K562 (cell line): ENCODE results near the gene SUV39H2. TPM values are rescaled to one million over a fixed set of nuclear protein-coding genes. Genes with fewer than 3 reads are reported as not detected.

Source experiments
- ETV5 ChIP-seq: sonication (generic); formaldehyde crosslinking; IDR thresholded peaks from 2 replicates; pipeline ENCODE4 v1.4.0; 2020; ENCODE audit warnings: low read depth, mild to moderate bottlenecking, missing genetic modification reagents
- HMG20B ChIP-seq: fragments of 250-450 bp; sonication (Bioruptor Pico); IDR thresholded peaks from 2 replicates; pipeline ENCODE4 v1.5.0; 2021; ENCODE audit warnings: mild to moderate bottlenecking
- MCM7 ChIP-seq, 2 experiments: fragments of 450-650 bp; IDR thresholded peaks; 2 replicates each; pipeline ENCODE4 v1.6.1; 2016 to 2018
- NCOR1 ChIP-seq: fragments of 450-650 bp; IDR thresholded peaks from 2 replicates; pipeline ENCODE4 v1.6.1; 2016; ENCODE audit warnings: mild to moderate bottlenecking, moderate library complexity
- RAD51 ChIP-seq: fragments of 450-650 bp; IDR thresholded peaks from 2 replicates; pipeline ENCODE4 v1.7.1; 2016; ENCODE audit warnings: low read depth, mild to moderate bottlenecking, borderline replicate concordance
- RBBP5 ChIP-seq: fragments of 200-600 bp; sonication (generic); IDR thresholded peaks from 2 replicates; pipeline ENCODE4 v1.6.1; 2012; ENCODE audit warnings: borderline replicate concordance, mild to moderate bottlenecking, low read length, control low read depth, inconsistent platforms; ENCODE audit not compliant: insufficient read depth, poor library complexity, severe bottlenecking
- RFX1 ChIP-seq: fragments of 450-650 bp; IDR thresholded peaks from 2 replicates; pipeline ENCODE4 v1.6.1; 2016; ENCODE audit warnings: mild to moderate bottlenecking, moderate library complexity
- ZNF134 ChIP-seq: fragments of 250-450 bp; sonication (Bioruptor Pico); conservative IDR thresholded peaks from 2 replicates; pipeline ENCODE4 v1.4.0; 2020
- ZSCAN32 ChIP-seq: fragments of 450-650 bp; formaldehyde crosslinking; IDR thresholded peaks from 2 replicates; pipeline ENCODE4 v1.4.0; 2020; ENCODE audit warnings: mild to moderate bottlenecking, moderate library complexity
- polyA plus RNA-seq, 8 experiments: library from polyadenylated mRNA; depleted of rRNA in 4 of 8; stranded (reverse) in 5 of 8; unstranded in 3 of 8; fragments of >200 nt; fragmentation: Nextera tagmentation in 2 of 8; fragmentation: Illumina TruSeq in 1 of 8; extraction: Ambion mirVana in 2 of 8; extraction: Trizol in 1 of 8; gene quantifications; 2 replicates each; pipeline versions ENCODE4 v1.2.1 to v1.2.3, GENCODE V29; 2011 to 2014; ENCODE audit warnings: inconsistent platforms in 1 of 8, missing spikeins in 1 of 8
- total RNA-seq, 7 experiments: library from RNA; depleted of rRNA in 6 of 7; stranded (reverse); fragments of >200 nt in 6 of 7; fragmentation: Illumina TruSeq in 2 of 7; extraction: Trizol in 2 of 7; gene quantifications; 2 replicates each; pipeline versions ENCODE4 v1.2.1 to v1.2.3, GENCODE V29; 2011 to 2021; ENCODE audit warnings: low replicate concordance in 1 of 7
- TF ChIP-seq, protein P1 (sequence below), 2 experiments: fragments of 450-650 bp; IDR thresholded peaks; 2 replicates each; pipeline ENCODE4 v1.6.1; 2016; ENCODE audit warnings: mild to moderate bottlenecking in 2 of 2, borderline replicate concordance in 1 of 2, low read depth in 1 of 2, moderate library complexity in 1 of 2
- TF ChIP-seq, protein P2 (sequence below): fragments of 450-650 bp; formaldehyde crosslinking; IDR thresholded peaks from 2 replicates; pipeline ENCODE4 v1.4.0; 2020; ENCODE audit warnings: mild to moderate bottlenecking
- TF ChIP-seq, protein P3 (sequence below): sonication (generic); formaldehyde crosslinking; IDR thresholded peaks from 2 replicates; pipeline ENCODE4 v1.8.0; 2022; ENCODE audit warnings: mild to moderate bottlenecking, low read depth, missing genetic modification reagents
- TF ChIP-seq, protein P4 (sequence below): fragments of 200-800 bp; sonication (Bioruptor generic); IDR thresholded peaks from 2 replicates; pipeline ENCODE4 v1.6.1; 2017; ENCODE audit warnings: missing genetic modification characterization, missing compliant biosample characterization
- TF ChIP-seq, protein P5 (sequence below): sonication (generic); formaldehyde crosslinking; IDR thresholded peaks from 2 replicates; pipeline ENCODE4 v1.8.0; 2022; ENCODE audit warnings: mild to moderate bottlenecking, missing genetic modification reagents
- TF ChIP-seq, protein P6 (sequence below): sonication (generic); formaldehyde crosslinking; IDR thresholded peaks from 2 replicates; pipeline ENCODE4 v1.5.0; 2020; ENCODE audit warnings: missing genetic modification reagents

SUV39H2 gene
- total and polyA plus RNA-seq, 9 of the 15 experiments (the other 6 are each of a cell fraction or from before 2014, with no cell fraction given), result 24.1 to 54.3 (median 41.3) TPM

DNA sequence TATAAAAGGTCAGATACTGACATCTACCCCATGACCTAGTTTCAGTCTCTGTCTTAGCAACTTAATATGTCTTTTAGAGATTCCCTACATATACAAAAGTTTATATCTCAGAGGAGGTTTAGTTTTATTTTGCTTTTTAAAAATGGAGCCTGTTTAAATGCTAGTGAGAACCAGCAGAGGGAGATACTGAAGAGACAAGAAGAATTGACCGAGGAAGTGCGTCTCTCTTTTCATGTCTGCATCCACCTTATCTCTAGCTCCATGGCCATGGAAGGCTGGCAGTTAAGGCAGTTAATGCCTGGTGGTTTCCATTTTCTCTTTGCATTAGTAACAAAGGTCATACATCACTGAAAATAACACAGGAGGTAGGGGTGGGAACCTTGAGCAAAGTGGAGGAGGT, 10.7 kb downstream of the SUV39H2 start (continued):
- TF ChIP-seq, protein P1, sequence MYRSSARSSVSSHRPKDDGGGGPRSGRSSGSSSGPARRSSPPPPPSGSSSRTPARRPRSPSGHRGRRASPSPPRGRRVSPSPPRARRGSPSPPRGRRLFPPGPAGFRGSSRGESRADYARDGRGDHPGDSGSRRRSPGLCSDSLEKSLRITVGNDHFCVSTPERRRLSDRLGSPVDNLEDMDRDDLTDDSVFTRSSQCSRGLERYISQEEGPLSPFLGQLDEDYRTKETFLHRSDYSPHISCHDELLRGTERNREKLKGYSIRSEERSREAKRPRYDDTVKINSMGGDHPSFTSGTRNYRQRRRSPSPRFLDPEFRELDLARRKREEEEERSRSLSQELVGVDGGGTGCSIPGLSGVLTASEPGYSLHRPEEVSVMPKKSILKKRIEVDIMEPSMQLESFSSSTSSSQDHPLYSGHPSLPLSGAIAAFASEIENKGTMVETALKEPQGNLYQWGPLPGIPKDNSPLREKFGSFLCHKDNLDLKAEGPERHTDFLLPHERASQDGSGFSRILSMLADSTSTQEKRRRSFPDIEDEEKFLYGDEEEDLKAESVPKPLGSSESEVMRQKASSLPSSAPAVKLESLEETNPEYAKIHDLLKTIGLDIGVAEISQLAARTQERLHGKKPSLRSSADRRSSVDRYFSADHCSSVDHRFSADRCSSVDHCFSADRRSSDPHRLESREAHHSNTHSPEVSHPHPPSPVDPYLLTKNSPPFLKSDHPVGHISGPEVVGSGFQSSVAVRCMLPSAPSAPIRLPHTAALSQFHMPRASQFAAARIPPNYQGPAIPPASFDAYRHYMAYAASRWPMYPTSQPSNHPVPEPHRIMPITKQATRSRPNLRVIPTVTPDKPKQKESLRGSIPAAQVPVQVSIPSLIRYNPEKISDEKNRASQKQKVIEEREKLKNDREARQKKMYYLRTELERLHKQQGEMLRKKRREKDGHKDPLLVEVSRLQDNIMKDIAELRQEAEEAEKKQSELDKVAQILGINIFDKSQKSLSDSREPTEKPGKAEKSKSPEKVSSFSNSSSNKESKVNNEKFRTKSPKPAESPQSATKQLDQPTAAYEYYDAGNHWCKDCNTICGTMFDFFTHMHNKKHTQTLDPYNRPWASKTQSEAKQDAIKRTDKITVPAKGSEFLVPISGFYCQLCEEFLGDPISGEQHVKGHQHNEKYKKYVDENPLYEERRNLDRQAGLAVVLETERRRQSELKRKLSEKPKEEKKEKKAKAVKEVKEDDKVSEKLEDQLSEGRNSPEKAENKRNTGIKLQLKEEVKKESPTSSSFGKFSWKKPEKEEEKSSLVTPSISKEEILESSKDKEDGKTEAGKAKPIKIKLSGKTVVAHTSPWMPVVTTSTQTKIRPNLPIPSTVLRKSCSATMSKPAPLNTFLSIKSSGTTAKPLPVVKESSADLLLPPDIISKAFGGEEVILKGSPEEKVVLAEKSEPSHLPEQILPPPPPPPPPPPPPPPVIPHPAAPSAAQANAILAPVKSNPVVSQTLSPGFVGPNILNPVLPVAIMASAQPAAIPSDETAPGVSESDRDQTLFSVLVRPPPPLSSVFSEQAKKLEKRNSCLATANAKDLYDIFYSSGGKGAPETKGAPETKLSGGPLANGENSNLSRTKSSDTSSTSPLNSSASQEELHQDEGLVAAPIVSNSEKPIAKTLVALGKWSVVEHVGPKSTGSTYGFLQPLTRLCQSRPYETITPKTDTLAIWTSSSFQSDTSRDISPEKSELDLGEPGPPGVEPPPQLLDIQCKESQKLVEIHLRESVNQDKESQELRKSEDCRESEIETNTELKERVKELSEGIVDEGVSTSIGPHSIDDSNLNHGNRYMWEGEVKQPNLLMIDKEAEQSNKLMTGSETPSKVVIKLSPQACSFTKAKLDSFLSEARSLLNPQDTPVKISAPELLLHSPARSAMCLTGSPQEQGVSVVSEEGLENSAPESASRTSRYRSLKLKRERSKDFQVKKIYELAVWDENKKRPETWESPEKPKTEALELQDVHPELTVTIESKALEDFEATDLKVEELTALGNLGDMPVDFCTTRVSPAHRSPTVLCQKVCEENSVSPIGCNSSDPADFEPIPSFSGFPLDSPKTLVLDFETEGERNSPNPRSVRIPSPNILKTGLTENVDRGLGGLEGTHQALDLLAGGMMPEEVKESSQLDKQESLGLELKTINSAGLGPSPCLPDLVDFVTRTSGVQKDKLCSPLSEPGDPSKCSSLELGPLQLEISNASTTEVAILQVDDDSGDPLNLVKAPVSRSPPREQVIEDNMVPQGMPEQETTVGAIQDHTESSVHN (IDR thresholded peaks at IDR 0.05; ENCODE audit: borderline replicate concordance in 1 of 2, low read depth in 1 of 2), result no peak
- TF ChIP-seq, protein P2, sequence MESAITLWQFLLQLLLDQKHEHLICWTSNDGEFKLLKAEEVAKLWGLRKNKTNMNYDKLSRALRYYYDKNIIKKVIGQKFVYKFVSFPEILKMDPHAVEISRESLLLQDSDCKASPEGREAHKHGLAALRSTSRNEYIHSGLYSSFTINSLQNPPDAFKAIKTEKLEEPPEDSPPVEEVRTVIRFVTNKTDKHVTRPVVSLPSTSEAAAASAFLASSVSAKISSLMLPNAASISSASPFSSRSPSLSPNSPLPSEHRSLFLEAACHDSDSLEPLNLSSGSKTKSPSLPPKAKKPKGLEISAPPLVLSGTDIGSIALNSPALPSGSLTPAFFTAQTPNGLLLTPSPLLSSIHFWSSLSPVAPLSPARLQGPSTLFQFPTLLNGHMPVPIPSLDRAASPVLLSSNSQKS (CRISPR knock-in tag), result no peak
- TF ChIP-seq, protein P3, sequence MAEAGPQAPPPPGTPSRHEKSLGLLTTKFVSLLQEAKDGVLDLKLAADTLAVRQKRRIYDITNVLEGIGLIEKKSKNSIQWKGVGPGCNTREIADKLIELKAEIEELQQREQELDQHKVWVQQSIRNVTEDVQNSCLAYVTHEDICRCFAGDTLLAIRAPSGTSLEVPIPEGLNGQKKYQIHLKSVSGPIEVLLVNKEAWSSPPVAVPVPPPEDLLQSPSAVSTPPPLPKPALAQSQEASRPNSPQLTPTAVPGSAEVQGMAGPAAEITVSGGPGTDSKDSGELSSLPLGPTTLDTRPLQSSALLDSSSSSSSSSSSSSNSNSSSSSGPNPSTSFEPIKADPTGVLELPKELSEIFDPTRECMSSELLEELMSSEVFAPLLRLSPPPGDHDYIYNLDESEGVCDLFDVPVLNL (CRISPR knock-in tag), result no peak
- TF ChIP-seq RAD51 (no peak), ZSCAN32 (CRISPR knock-in tag) (no peak), ETV5 (CRISPR knock-in tag) (no peak), HMG20B (CRISPR knock-in tag) (no peak), MCM7 (IDR thresholded peaks at IDR 0.05) (no peak), ZNF134 (CRISPR knock-in tag) (no peak), RFX1 (no peak), NCOR1 (peak; percentile 66; the same call in 1 of the 2 replicates), RBBP5 (no peak)
- TF ChIP-seq, protein P4, sequence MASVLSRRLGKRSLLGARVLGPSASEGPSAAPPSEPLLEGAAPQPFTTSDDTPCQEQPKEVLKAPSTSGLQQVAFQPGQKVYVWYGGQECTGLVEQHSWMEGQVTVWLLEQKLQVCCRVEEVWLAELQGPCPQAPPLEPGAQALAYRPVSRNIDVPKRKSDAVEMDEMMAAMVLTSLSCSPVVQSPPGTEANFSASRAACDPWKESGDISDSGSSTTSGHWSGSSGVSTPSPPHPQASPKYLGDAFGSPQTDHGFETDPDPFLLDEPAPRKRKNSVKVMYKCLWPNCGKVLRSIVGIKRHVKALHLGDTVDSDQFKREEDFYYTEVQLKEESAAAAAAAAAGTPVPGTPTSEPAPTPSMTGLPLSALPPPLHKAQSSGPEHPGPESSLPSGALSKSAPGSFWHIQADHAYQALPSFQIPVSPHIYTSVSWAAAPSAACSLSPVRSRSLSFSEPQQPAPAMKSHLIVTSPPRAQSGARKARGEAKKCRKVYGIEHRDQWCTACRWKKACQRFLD (CRISPR knock-in tag), result 0 out of 2 replicates have a peak, but pooled peaks have one; percentile 28
- TF ChIP-seq, protein P5, sequence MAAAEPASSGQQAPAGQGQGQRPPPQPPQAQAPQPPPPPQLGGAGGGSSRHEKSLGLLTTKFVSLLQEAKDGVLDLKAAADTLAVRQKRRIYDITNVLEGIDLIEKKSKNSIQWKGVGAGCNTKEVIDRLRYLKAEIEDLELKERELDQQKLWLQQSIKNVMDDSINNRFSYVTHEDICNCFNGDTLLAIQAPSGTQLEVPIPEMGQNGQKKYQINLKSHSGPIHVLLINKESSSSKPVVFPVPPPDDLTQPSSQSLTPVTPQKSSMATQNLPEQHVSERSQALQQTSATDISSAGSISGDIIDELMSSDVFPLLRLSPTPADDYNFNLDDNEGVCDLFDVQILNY (CRISPR knock-in tag), result no peak
- TF ChIP-seq, protein P6, sequence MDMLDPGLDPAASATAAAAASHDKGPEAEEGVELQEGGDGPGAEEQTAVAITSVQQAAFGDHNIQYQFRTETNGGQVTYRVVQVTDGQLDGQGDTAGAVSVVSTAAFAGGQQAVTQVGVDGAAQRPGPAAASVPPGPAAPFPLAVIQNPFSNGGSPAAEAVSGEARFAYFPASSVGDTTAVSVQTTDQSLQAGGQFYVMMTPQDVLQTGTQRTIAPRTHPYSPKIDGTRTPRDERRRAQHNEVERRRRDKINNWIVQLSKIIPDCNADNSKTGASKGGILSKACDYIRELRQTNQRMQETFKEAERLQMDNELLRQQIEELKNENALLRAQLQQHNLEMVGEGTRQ (CRISPR knock-in tag), result no peak
